ENCODE measurements around the gene CACNA2D3.

CACNA2D3 gene

GRCh38 chr3:54661151-54661550 lies 538.8 kb downstream of the CACNA2D3 start:
- no peak for TF ChIP-seq CTCF (conservative IDR thresholded peaks at IDR 0.05; ENCODE audit: low read length)
- no peak overlapping the region for H3K4me3 ChIP-seq (ENCODE audit: low read length)
- DNase-seq (ENCODE audit: low read depth): no peak

- no peak for TF ChIP-seq CTCF (conservative IDR thresholded peaks at IDR 0.05; ENCODE audit: low read length)
- DNase-seq (ENCODE audit: low read depth): peak; percentile 29
- no peak overlapping the region for H3K4me3 ChIP-seq (ENCODE audit: low read length)
Measured at GRCh38 chr3:54663501-54664011, 541.2 kb downstream of the CACNA2D3 start.

GRCh38 chr3:54665016-54665600 lies 542.8 kb downstream of the CACNA2D3 start:
- no peak for TF ChIP-seq CTCF (conservative IDR thresholded peaks at IDR 0.05; ENCODE audit: low read length)
- no peak overlapping the region for H3K4me3 ChIP-seq (ENCODE audit: low read length)
- no peak for DNase-seq (ENCODE audit: low read depth)

- TF ChIP-seq CTCF (conservative IDR thresholded peaks at IDR 0.05; ENCODE audit: low read length): no peak
- H3K4me3 ChIP-seq (ENCODE audit: low read length): no peak overlapping the region
- DNase-seq (ENCODE audit: low read depth): no peak
Measured at GRCh38 chr3:54668236-54668635, 545.9 kb downstream of the CACNA2D3 start.

- DNase-seq (ENCODE audit: low read depth): no peak
- TF ChIP-seq CTCF (conservative IDR thresholded peaks at IDR 0.05; ENCODE audit: low read length): no peak
- no peak overlapping the region for H3K4me3 ChIP-seq (ENCODE audit: low read length)
Measured at GRCh38 chr3:54670201-54671000, 548.0 kb downstream of the CACNA2D3 start.

GRCh38 chr3:54671511-54671910 lies 549.2 kb downstream of the CACNA2D3 start:
- H3K4me3 ChIP-seq (ENCODE audit: low read length): no peak overlapping the region
- no peak for DNase-seq (ENCODE audit: low read depth)
- TF ChIP-seq CTCF (conservative IDR thresholded peaks at IDR 0.05; ENCODE audit: low read length): no peak

- no peak for TF ChIP-seq CTCF (conservative IDR thresholded peaks at IDR 0.05; ENCODE audit: low read length)
- H3K4me3 ChIP-seq (ENCODE audit: low read length): no peak overlapping the region
- no peak for DNase-seq (ENCODE audit: low read depth)
Measured at GRCh38 chr3:54676087-54676486, 553.7 kb downstream of the CACNA2D3 start.
